Hepatocyte (in vitro differentiated cells): ENCODE measurements around the gene CENPL. TPM values are rescaled to one million over a fixed set of nuclear protein-coding genes. Genes with fewer than 3 reads are reported as not detected.
A peak's percentile ranks its signal among the peaks of the same experiment; 100 is the strongest.

Source experiments
- DNase-seq: peaks from one replicate; pipeline ENCODE4 v3.0.0-alpha.2; 2016; ENCODE audit warnings: low spot score
- H2AFZ ChIP-seq: fragments of 200-600 bp; sonication (generic); 2 replicates; pipeline ENCODE4 v1.6.0; 2016; ENCODE audit warnings: antibody characterized with exemption, mild to moderate bottlenecking
- H3K27ac ChIP-seq: fragments of 200-600 bp; sonication (generic); 2 replicates; pipeline ENCODE4 v1.5.1; 2016; ENCODE audit warnings: mild to moderate bottlenecking
- H3K27me3 ChIP-seq: fragments of 200-600 bp; sonication (generic); 2 replicates; pipeline ENCODE4 v1.6.1; 2016
- H3K36me3 ChIP-seq: fragments of 200-600 bp; sonication (generic); replicated peaks from 2 replicates; pipeline ENCODE4 v1.5.1; 2016; ENCODE audit warnings: low read depth; ENCODE audit not compliant: insufficient read depth
- H3K4me1 ChIP-seq: fragments of 200-600 bp; sonication (generic); 2 replicates; pipeline ENCODE4 v1.5.1; 2016; ENCODE audit warnings: mild to moderate bottlenecking, moderate library complexity; ENCODE audit not compliant: insufficient read depth
- H3K4me2 ChIP-seq: fragments of 200-600 bp; sonication (generic); 2 replicates; pipeline ENCODE4 v1.6.0; 2016
- H3K4me3 ChIP-seq: fragments of 200-600 bp; sonication (generic); 2 replicates; pipeline ENCODE4 v1.5.1; 2016; ENCODE audit warnings: mild to moderate bottlenecking
- H3K79me2 ChIP-seq: fragments of 200-600 bp; sonication (generic); 2 replicates; pipeline ENCODE4 v1.6.0; 2017; ENCODE audit warnings: mild to moderate bottlenecking
- H3K9me2 ChIP-seq: fragments of 200-600 bp; sonication (generic); replicated peaks from 2 replicates; pipeline ENCODE4 v1.6.0; 2017; ENCODE audit warnings: mild to moderate bottlenecking; ENCODE audit not compliant: insufficient read depth
- H3K9me3 ChIP-seq: fragments of 200-600 bp; sonication (generic); 2 replicates; pipeline ENCODE4 v1.5.1; 2016; ENCODE audit warnings: low read depth, mild to moderate bottlenecking
- H4K20me1 ChIP-seq: fragments of 200-600 bp; sonication (generic); 2 replicates; pipeline ENCODE4 v1.6.0; 2016; ENCODE audit warnings: mild to moderate bottlenecking; ENCODE audit not compliant: insufficient read depth, poor library complexity, severe bottlenecking
- CTCF ChIP-seq: fragments of 200-600 bp; sonication (generic); IDR thresholded peaks from 2 replicates; pipeline ENCODE4 v1.5.1; 2016; ENCODE audit warnings: antibody characterized with exemption, mild to moderate bottlenecking; ENCODE audit not compliant: poor library complexity
- EZH2 ChIP-seq: fragments of 200-600 bp; sonication (generic); IDR thresholded peaks from 2 replicates; pipeline ENCODE4 v1.6.1; 2016; ENCODE audit warnings: antibody characterized with exemption, mild to moderate bottlenecking, borderline replicate concordance
- EZH2phosphoT487 ChIP-seq: fragments of 200-600 bp; sonication (generic); IDR thresholded peaks from one replicate; pipeline ENCODE4 v1.6.1; 2018; ENCODE audit warnings: antibody characterized with exemption, mild to moderate bottlenecking, low read depth, moderate library complexity; ENCODE audit not compliant: unreplicated experiment, severe bottlenecking
- WGBS: methylation state at CpG from one replicate; pipeline ENCODE4 v1.1.6; 2016; ENCODE audit warnings: low lambda C conversion rate; ENCODE audit errors: missing lambda C conversion rate; 5-methylcytosine and 5-hydroxymethylcytosine counted together
- polyA plus RNA-seq: library from polyadenylated mRNA; unstranded; fragments of >200 nt; fragmentation: Nextera tagmentation; extraction: Ambion mirVana; gene quantifications from 2 replicates; pipeline ENCODE4 v1.2.1, GENCODE V29; 2016
- total RNA-seq: library from RNA; depleted of rRNA; stranded (reverse); fragments of >200 nt; gene quantifications from 2 replicates; pipeline ENCODE4 v1.2.3, GENCODE V29; 2014

Gene CENPL
- total and polyA plus RNA-seq, 2 experiments from 2014 or later, result 4.2 to 6.1 TPM

DNA sequence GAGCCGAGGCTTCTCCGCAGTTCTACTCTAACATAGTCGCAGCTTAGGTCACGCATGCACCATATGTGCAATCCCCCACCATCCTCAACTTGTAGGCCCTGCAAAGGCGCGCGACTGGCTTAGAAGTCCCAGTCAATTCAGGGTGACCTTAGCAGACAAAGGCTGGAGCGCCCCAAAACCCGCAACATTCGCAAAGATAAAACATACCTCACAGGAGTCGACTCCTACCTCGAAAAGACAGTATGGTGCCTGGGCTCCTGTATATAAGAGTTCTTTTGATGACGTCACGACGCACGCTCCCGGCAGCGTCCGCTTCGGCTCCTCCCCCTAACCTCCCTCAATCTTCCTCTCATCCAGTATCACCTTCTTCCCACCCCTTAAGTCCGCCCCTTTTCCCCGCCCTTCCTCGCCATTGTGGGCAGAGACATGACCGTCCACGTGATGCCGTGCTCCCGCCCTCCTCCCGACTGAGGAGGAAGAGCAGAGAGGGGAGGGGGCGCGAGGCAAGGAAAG lies 43.1 kb upstream of the CENPL start, which contains the start of gene GAS5:
Gene GAS5, minus strand, starts transcription at position 237 of the 513 bp plus-strand sequence.
- no peak for TF ChIP-seq EZH2
- TF ChIP-seq EZH2phosphoT487, result no peak
- TF ChIP-seq CTCF, result no peak
- H3K9me2 ChIP-seq, result no peaks in the 10 kb centered on the region
- H3K4me3 ChIP-seq, result peak within 1 kb of the TSS; percentile 43
- no peaks in the 10 kb centered on the region for H3K27me3 ChIP-seq
- peaks cover 5% of the 10 kb centered on the region for H3K36me3 ChIP-seq
- peaks cover 33% of the 10 kb centered on the region for H3K79me2 ChIP-seq
- peak within 1 kb of the TSS; percentile 97 for H3K27ac ChIP-seq
- peaks cover 26% of the 10 kb centered on the region for H4K20me1 ChIP-seq
- DNase-seq, result peak; percentile 100
- H3K4me2 ChIP-seq, result peak within 1 kb of the TSS; percentile 88
- H2AFZ ChIP-seq, result peak within 1 kb of the TSS; percentile 84
- H3K9me3 ChIP-seq, result no peaks in the 10 kb centered on the region
- H3K4me1 ChIP-seq, result peaks cover 12% of the 10 kb centered on the region
- WGBS, result 1% methylated on average over 19 of the region's 30 CpGs

DNA sequence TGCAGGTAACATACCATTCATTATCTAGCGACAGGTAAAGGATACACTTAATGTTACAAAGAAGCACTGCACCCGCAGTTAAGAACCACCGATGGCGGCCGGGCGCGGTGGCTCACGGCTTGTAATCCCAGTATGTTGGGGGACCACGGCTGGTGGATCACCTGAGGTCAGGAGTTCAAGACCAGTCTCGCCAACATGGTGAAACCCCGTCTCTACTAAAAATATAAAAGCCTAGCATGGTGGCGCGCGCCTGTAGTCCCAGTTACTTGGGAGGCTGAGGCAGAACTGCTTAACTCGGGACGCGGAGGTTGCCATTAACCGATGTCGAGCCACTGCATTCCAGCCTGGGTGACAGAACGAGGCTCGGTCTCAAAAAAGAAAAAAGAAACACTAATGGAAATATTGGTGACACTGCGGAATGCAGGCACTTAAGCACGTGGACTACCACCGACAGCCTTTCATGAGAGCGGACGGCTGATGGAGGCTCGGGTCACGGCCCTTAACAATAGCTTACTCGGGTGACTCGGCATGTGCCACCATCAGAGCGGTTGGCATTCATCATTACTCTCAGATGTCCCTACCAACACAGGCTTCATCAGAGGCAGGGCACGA lies 42.6 kb upstream of the CENPL start:
- H3K36me3 ChIP-seq, result peaks cover 5% of the 10 kb centered on the region
- 1% methylated on average over 32 of the region's 32 CpGs for WGBS

GRCh38 chr1:173866413-173867115 lies 41.9 kb upstream of the CENPL start:
- DNase-seq, result no peak
- H3K36me3 ChIP-seq, result peaks cover 5% of the 10 kb centered on the region
- peaks cover 26% of the 10 kb centered on the region for H4K20me1 ChIP-seq
- peaks cover 12% of the 10 kb centered on the region for H3K4me1 ChIP-seq
- no peaks in the 10 kb centered on the region for H3K27me3 ChIP-seq
- peaks cover 30% of the 10 kb centered on the region for H3K79me2 ChIP-seq
- H3K9me2 ChIP-seq, result no peaks in the 10 kb centered on the region
- peak overlapping the region; percentile 80 for H3K27ac ChIP-seq
- no peak for TF ChIP-seq EZH2
- no peak for TF ChIP-seq CTCF
- no peak for TF ChIP-seq EZH2phosphoT487
- WGBS, result 3% methylated on average over 2 of the region's 2 CpGs
- H3K4me3 ChIP-seq, result peak overlapping the region; percentile 43
- H3K9me3 ChIP-seq, result no peaks in the 10 kb centered on the region
- H3K4me2 ChIP-seq, result peak overlapping the region; percentile 88
- H2AFZ ChIP-seq, result no peak overlapping the region

More for the DNA sequence above, 42.6 kb upstream of the CENPL start:
- peak overlapping the region; percentile 80 for H3K27ac ChIP-seq
- H3K79me2 ChIP-seq, result peaks cover 33% of the 10 kb centered on the region
- peak overlapping the region; percentile 18 for H2AFZ ChIP-seq
- H3K27me3 ChIP-seq, result no peaks in the 10 kb centered on the region
- H3K4me1 ChIP-seq, result peaks cover 12% of the 10 kb centered on the region
- H3K4me2 ChIP-seq, result peak overlapping the region; percentile 88
- H3K9me3 ChIP-seq, result no peaks in the 10 kb centered on the region
- TF ChIP-seq EZH2phosphoT487, result no peak
- no peak for TF ChIP-seq CTCF
- TF ChIP-seq EZH2, result no peak
- DNase-seq, result no peak
- peak overlapping the region; percentile 43 for H3K4me3 ChIP-seq
- no peaks in the 10 kb centered on the region for H3K9me2 ChIP-seq
- H4K20me1 ChIP-seq, result peaks cover 26% of the 10 kb centered on the region
